GM23338 (cell line): ENCODE results near the gene CRTC3. TPM values are rescaled to one million over a fixed set of nuclear protein-coding genes. Genes with fewer than 3 reads are reported as not detected.

Experiments
- ATAC-seq: fragments of 200-7000 bp; cut with Tn5 transposase; 3 replicates; pipeline ENCODE4 v1.9.1; 2020
- DNase-seq: peaks from one replicate; pipeline ENCODE4 v3.0.0-alpha.2; 2015; ENCODE audit warnings: low spot score
- H2AFZ ChIP-seq: fragments of 200-600 bp; sonication (generic); 2 replicates; pipeline ENCODE4 v1.8.0; 2016; ENCODE audit warnings: antibody characterized with exemption, mild to moderate bottlenecking, moderate library complexity
- H3F3A ChIP-seq: fragments of 200-600 bp; sonication (generic); replicated peaks from 2 replicates; pipeline ENCODE4 v1.8.0; 2017; ENCODE audit warnings: antibody characterized with exemption, mixed run types, low read depth
- H3K27ac ChIP-seq: fragments of 200-600 bp; sonication (generic); 2 replicates; pipeline ENCODE4 v1.6.1; 2016; ENCODE audit warnings: low read depth
- H3K27me3 ChIP-seq: fragments of 200-600 bp; sonication (generic); 2 replicates; pipeline ENCODE4 v1.8.0; 2016; ENCODE audit warnings: mild to moderate bottlenecking, mixed run types, moderate library complexity; ENCODE audit not compliant: insufficient read depth
- H3K36me3 ChIP-seq: fragments of 200-600 bp; sonication (generic); 2 replicates; pipeline ENCODE4 v1.8.0; 2016; ENCODE audit warnings: mild to moderate bottlenecking; ENCODE audit not compliant: insufficient read depth
- H3K4me1 ChIP-seq: fragments of 200-600 bp; sonication (generic); 2 replicates; pipeline ENCODE4 v1.8.0; 2016; ENCODE audit warnings: mild to moderate bottlenecking, moderate library complexity; ENCODE audit not compliant: insufficient read depth
- H3K4me2 ChIP-seq: fragments of 200-600 bp; sonication (generic); 2 replicates; pipeline ENCODE4 v1.7.1; 2017; ENCODE audit warnings: mixed run types
- H3K4me3 ChIP-seq: fragments of 200-600 bp; sonication (generic); 2 replicates; pipeline ENCODE4 v1.6.1; 2016; ENCODE audit warnings: mixed run types
- H3K79me2 ChIP-seq: fragments of 200-600 bp; sonication (generic); replicated peaks from 2 replicates; pipeline ENCODE4 v1.8.0; 2017; ENCODE audit warnings: mild to moderate bottlenecking; ENCODE audit not compliant: insufficient read depth
- H3K9me2 ChIP-seq: fragments of 200-600 bp; sonication (generic); 2 replicates; pipeline ENCODE4 v1.8.0; 2017; ENCODE audit not compliant: insufficient read depth
- H4K20me1 ChIP-seq: fragments of 200-600 bp; sonication (generic); replicated peaks from 2 replicates; pipeline ENCODE4 v1.8.0; 2017; ENCODE audit warnings: mild to moderate bottlenecking; ENCODE audit not compliant: insufficient read depth
- H3K27ac Mint-ChIP-seq: 2 replicates; pipeline ENCODE4 v1.8.0; 2020; ENCODE audit warnings: inconsistent platforms, mild to moderate bottlenecking, moderate library complexity, mixed read lengths
- H3K27me3 Mint-ChIP-seq: 3 replicates; pipeline ENCODE4 v1.8.0; 2022; ENCODE audit warnings: low read depth, mild to moderate bottlenecking, moderate library complexity, mixed read lengths, inconsistent platforms; ENCODE audit not compliant: insufficient read depth, poor library complexity
- H3K36me3 Mint-ChIP-seq: 3 replicates; pipeline ENCODE4 v1.8.0; 2021; ENCODE audit warnings: low read depth, mild to moderate bottlenecking, inconsistent platforms, moderate library complexity, mixed read lengths
- H3K4me1 Mint-ChIP-seq: 3 replicates; pipeline ENCODE4 v1.8.0; 2020; ENCODE audit warnings: mild to moderate bottlenecking, inconsistent platforms, mixed read lengths
- H3K4me3 Mint-ChIP-seq: 3 replicates; pipeline ENCODE4 v1.8.0; 2021; ENCODE audit warnings: moderate library complexity, mild to moderate bottlenecking, inconsistent platforms, mixed read lengths
- H3K9me3 Mint-ChIP-seq: 3 replicates; pipeline ENCODE4 v1.8.0; 2020; ENCODE audit warnings: moderate library complexity, mild to moderate bottlenecking, inconsistent platforms, mixed read lengths
- CREB1 ChIP-seq: fragments of 250-450 bp; sonication (Bioruptor Pico); IDR thresholded peaks from 2 replicates; pipeline ENCODE4 v1.5.0; 2020; ENCODE audit warnings: low read depth, mild to moderate bottlenecking, moderate library complexity
- CTCF ChIP-seq, 2 experiments: fragments of 200-600 bp in 1 of 2; sonication (generic) in 1 of 2; conservative IDR thresholded peaks; 2 replicates each; pipeline versions ENCODE4 v1.5.1 to v1.6.1; 2016 to 2017; ENCODE audit warnings: antibody characterized with exemption in 2 of 2, low read depth in 2 of 2, mild to moderate bottlenecking in 2 of 2, moderate library complexity in 1 of 2
- ETS1 ChIP-seq: IDR thresholded peaks from 2 replicates; pipeline ENCODE4 v1.6.1; 2016; ENCODE audit warnings: antibody characterized with exemption
- EZH2 ChIP-seq: fragments of 200-600 bp; sonication (generic); IDR thresholded peaks from one replicate; pipeline ENCODE4 v1.8.0; 2017; ENCODE audit warnings: antibody characterized with exemption, mild to moderate bottlenecking, low read depth; ENCODE audit not compliant: unreplicated experiment
- EZH2phosphoT487 ChIP-seq: fragments of 200-600 bp; sonication (generic); IDR thresholded peaks from one replicate; pipeline ENCODE4 v1.8.1; 2018; ENCODE audit warnings: antibody characterized with exemption; ENCODE audit not compliant: unreplicated experiment
- JUNB ChIP-seq: IDR thresholded peaks from one replicate; pipeline ENCODE4 v1.6.1; 2016; ENCODE audit warnings: antibody characterized with exemption; ENCODE audit not compliant: unreplicated experiment
- NANOG ChIP-seq: IDR thresholded peaks from 2 replicates; pipeline ENCODE4 v1.6.1; 2016; ENCODE audit warnings: antibody characterized with exemption, borderline replicate concordance
- POLR2AphosphoS5 ChIP-seq: IDR thresholded peaks from 2 replicates; pipeline ENCODE4 v1.6.1; 2016; ENCODE audit warnings: antibody characterized with exemption, low read depth
- REST ChIP-seq: IDR thresholded peaks from one replicate; pipeline ENCODE4 v1.6.1; 2018; ENCODE audit warnings: antibody characterized with exemption; ENCODE audit not compliant: unreplicated experiment
- STAT1 ChIP-seq: IDR thresholded peaks from one replicate; pipeline ENCODE4 v1.6.1; 2016; ENCODE audit warnings: antibody characterized with exemption; ENCODE audit not compliant: unreplicated experiment
- ZNF114 ChIP-seq: fragments of 250-450 bp; sonication (Bioruptor Pico); IDR thresholded peaks from 2 replicates; pipeline ENCODE4 v1.5.0; 2020; ENCODE audit warnings: mild to moderate bottlenecking, moderate library complexity
- ZNF331 ChIP-seq: fragments of 250-450 bp; sonication (Bioruptor Pico); IDR thresholded peaks from 2 replicates; pipeline ENCODE4 v1.5.0; 2020; ENCODE audit warnings: low read depth, mild to moderate bottlenecking, moderate library complexity
- polyA plus RNA-seq: library from polyadenylated mRNA; unstranded; fragments of >200 nt; fragmentation: Nextera tagmentation; extraction: Ambion mirVana; gene quantifications from 2 replicates; pipeline ENCODE4 v1.2.1, GENCODE V29; 2016
- total RNA-seq: library from RNA; depleted of rRNA; stranded (reverse); fragments of >200 nt; shearing (Covaris generic); gene quantifications from 2 replicates; pipeline ENCODE4 v1.2.3, GENCODE V29; 2014
- TF ChIP-seq, protein P1 (sequence below): fragments of 250-450 bp; sonication (Bioruptor Pico); IDR thresholded peaks from 2 replicates; pipeline ENCODE4 v1.5.0; 2020; ENCODE audit warnings: mild to moderate bottlenecking, moderate library complexity

The CRTC3 gene
- total and polyA plus RNA-seq, 2 experiments from 2014 or later: 2.8 to 3.8 TPM

DNA sequence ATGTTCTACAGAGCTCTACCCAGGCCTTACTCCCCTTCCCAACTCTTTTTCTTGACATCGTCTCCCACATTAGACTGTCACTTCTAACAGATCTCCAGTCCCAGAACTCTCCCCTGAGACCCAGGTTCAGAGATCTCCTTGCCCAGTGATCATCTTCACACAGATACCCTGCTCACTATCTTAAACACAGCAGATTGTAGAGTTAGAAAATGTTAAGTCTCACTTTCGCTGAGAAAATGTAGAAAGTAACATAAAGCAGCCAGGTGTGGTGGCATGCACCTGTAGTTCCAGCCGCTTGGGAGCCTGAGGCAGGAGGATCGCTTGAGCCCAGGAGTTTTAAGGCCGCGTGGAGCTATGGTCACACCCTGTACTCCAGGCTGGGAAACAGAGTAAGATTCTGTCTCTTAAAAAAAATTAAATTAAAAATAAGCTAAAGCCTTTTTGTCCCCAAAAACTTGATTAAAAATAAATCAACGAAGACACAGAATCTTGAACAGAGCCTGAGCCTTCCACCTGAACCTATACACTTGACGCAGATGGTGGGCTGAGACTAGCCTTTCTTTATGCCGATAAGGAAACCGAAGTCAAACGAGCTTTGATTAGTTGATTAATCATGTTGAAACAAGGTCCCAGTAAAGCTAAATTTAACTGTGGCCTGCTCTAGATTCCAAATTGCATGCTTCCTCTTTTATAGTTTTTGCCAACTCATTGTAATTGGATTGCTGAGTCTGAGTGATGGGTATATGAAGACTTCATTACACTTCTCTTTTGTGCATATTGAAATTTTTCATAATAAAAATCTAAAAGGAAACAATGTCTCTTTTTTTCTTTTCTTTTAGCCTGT is 156.1 kb downstream of the CRTC3 start:
- H3K4me1 ChIP-seq: no peaks in the 10 kb centered on the region
- ATAC-seq (no peak), DNase-seq (no peak)
- Mint-ChIP-seq H3K27ac (no peak overlapping the region), H3K4me3 (no peak overlapping the region), H3K36me3 (peaks cover 2% of the 10 kb centered on the region; the same call in 1 of the 3 replicates), H3K9me3 (peaks cover 3% of the 10 kb centered on the region; the same call in 1 of the 3 replicates), H3K27me3 (peaks cover 9% of the 10 kb centered on the region), H3K4me1 (peaks cover 5% of the 10 kb centered on the region; the same call in 2 of the 3 replicates)
- TF ChIP-seq ZNF114 (CRISPR knock-in tag) (no peak), CREB1 (CRISPR knock-in tag) (no peak), EZH2phosphoT487 (no peak), POLR2AphosphoS5 (no peak), EZH2 (no peak), CTCF (conservative IDR thresholded peaks at IDR 0.05; ENCODE audit: low read depth in 2 of 2) (no peak), NANOG (no peak), ZNF331 (no peak), JUNB (no peak), STAT1 (no peak), REST (no peak), ETS1 (no peak)
- TF ChIP-seq, protein P1, sequence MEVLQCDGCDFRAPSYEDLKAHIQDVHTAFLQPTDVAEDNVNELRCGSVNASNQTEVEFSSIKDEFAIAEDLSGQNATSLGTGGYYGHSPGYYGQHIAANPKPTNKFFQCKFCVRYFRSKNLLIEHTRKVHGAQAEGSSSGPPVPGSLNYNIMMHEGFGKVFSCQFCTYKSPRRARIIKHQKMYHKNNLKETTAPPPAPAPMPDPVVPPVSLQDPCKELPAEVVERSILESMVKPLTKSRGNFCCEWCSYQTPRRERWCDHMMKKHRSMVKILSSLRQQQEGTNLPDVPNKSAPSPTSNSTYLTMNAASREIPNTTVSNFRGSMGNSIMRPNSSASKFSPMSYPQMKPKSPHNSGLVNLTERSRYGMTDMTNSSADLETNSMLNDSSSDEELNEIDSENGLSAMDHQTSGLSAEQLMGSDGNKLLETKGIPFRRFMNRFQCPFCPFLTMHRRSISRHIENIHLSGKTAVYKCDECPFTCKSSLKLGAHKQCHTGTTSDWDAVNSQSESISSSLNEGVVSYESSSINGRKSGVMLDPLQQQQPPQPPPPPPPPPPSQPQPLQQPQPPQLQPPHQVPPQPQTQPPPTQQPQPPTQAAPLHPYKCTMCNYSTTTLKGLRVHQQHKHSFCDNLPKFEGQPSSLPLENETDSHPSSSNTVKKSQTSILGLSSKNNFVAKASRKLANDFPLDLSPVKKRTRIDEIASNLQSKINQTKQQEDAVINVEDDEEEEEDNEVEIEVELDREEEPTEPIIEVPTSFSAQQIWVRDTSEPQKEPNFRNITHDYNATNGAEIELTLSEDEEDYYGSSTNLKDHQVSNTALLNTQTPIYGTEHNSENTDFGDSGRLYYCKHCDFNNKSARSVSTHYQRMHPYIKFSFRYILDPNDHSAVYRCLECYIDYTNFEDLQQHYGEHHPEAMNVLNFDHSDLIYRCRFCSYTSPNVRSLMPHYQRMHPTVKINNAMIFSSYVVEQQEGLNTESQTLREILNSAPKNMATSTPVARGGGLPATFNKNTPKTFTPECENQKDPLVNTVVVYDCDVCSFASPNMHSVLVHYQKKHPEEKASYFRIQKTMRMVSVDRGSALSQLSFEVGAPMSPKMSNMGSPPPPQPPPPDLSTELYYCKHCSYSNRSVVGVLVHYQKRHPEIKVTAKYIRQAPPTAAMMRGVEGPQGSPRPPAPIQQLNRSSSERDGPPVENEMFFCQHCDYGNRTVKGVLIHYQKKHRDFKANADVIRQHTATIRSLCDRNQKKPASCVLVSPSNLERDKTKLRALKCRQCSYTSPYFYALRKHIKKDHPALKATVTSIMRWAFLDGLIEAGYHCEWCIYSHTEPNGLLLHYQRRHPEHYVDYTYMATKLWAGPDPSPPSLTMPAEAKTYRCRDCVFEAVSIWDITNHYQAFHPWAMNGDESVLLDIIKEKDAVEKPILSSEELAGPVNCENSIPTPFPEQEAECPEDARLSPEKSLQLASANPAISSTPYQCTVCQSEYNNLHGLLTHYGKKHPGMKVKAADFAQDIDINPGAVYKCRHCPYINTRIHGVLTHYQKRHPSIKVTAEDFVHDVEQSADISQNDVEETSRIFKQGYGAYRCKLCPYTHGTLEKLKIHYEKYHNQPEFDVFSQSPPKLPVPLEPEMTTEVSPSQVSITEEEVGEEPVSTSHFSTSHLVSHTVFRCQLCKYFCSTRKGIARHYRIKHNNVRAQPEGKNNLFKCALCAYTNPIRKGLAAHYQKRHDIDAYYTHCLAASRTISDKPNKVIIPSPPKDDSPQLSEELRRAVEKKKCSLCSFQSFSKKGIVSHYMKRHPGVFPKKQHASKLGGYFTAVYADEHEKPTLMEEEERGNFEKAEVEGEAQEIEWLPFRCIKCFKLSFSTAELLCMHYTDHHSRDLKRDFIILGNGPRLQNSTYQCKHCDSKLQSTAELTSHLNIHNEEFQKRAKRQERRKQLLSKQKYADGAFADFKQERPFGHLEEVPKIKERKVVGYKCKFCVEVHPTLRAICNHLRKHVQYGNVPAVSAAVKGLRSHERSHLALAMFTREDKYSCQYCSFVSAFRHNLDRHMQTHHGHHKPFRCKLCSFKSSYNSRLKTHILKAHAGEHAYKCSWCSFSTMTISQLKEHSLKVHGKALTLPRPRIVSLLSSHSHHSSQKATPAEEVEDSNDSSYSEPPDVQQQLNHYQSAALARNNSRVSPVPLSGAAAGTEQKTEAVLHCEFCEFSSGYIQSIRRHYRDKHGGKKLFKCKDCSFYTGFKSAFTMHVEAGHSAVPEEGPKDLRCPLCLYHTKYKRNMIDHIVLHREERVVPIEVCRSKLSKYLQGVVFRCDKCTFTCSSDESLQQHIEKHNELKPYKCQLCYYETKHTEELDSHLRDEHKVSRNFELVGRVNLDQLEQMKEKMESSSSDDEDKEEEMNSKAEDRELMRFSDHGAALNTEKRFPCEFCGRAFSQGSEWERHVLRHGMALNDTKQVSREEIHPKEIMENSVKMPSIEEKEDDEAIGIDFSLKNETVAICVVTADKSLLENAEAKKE (CRISPR knock-in tag): no peak
- H3K4me3 ChIP-seq: no peak overlapping the region
- H2AFZ ChIP-seq: no peak overlapping the region
- H3K79me2 ChIP-seq: no peaks in the 10 kb centered on the region
- H3K9me2 ChIP-seq: no peaks in the 10 kb centered on the region; the same call in 1 of the 2 replicates
- H3F3A ChIP-seq: no peaks in the 10 kb centered on the region
- no peaks in the 10 kb centered on the region for H3K27me3 ChIP-seq
- no peak overlapping the region for H3K27ac ChIP-seq
- H4K20me1 ChIP-seq: no peaks in the 10 kb centered on the region
- H3K36me3 ChIP-seq: no peaks in the 10 kb centered on the region; the same call in 1 of the 2 replicates
- no peak overlapping the region for H3K4me2 ChIP-seq
